Stimulated activated CD4-positive, alpha-beta T cell treated with anti-CD3 and anti-CD28 coated beads, Interleukin-1b, Interleukin-23, amount 100 ng/mL, for 24 hours (primary cell): ENCODE measurements around the gene GALNTL6.

Experiments
- DNase-seq, 4 experiments: peaks; one replicate each; pipeline ENCODE4 v3.0.0-alpha.2; 2020; ENCODE audit warnings: low read depth in 4 of 4, low spot score in 1 of 4

Gene GALNTL6

DNA sequence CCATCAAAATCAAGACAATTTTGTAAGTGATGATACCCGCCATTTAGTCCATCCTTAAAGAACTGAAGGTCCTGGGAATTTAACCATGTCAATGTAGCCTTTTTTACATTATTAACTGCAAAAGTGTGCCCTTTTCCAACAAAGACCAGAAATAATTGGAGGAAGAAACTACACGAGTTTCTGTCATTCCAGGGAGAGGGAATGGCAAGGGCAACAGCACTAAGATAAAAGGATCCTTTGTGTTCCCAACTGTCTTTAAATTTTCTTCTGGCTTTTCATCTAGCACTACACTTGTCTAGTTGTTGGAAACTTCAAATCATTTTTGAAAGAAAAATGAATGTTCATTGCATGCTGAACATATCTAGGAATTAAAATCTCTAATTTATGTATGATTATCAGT is 286.2 kb downstream of the GALNTL6 start:
- DNase-seq, result no peak

DNA sequence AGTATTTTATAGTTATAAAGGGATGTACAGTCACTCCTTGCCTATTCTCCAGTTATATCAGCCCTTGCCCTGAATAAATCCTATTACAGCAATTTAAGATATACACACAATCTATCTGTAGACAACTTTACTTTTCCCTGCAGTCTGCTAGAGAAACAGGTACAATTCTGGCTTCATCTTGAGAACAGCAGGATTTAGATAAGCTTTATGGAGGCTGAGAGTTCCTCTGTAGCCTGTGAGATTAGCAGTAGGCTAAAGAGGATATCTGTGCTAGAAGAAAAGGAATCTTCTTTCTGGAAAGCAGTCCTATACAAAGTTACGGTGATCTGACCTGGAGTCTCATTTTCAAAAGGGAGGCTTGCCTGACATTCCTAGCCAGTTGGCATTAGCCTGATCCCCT is 290.3 kb downstream of the GALNTL6 start:
- DNase-seq, result no peak

DNA sequence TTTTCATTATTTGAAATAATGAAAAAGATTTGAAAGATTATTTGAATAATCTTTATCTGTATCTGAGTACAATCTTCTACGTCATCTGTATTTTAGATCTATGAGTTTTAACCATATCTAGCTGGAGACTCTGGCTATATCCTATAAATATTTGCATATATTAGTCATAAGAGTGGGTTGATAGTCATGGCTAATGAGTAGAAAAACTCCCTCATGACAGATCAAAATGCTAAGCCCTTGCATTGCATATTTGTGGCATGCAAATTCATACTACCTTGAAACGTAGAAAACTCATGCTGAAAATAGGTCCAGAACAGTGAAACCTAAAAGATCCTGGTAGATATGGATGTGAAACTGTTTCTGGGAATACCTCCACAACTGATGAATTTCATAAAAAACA is 291.3 kb downstream of the GALNTL6 start:
- DNase-seq, result no peak

DNA sequence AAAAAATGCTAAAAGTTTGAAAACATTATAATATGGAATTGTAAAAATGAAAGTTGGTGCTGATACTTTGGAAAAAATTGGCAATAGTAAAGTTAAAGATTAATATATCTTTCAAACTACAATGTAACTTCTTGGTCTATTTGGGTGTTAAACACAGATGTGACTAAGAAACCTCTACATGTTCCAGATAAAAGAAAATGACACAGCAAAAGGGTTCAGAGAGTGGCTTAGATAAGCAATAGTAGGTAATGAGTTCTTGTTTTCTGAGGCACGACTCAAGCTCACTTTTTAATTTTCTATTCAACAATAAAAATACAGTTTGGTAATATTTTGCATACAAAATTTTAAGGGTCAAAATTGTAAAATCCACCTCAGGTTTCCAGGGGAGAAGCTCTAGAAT is 292.7 kb downstream of the GALNTL6 start:
- DNase-seq, result no peak

DNA sequence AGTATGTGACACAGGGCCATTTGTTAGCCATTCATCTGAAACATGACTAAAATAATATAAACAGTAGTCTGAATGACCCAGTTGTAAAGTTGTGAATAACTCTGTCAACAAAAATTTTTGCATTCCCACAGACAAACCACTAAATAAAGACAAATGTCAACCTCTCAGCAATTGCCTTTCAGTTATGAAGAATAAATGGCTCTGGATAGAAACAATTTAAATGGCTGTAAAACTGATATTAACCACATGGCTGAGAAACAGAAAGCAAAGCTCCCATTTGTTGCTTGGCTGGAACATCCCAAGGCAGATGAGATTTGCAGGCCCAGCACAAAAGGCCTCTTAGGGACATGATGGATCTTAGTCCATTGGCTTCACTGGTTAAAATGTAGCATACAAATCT is 296.3 kb downstream of the GALNTL6 start:
- no peak for DNase-seq

DNA sequence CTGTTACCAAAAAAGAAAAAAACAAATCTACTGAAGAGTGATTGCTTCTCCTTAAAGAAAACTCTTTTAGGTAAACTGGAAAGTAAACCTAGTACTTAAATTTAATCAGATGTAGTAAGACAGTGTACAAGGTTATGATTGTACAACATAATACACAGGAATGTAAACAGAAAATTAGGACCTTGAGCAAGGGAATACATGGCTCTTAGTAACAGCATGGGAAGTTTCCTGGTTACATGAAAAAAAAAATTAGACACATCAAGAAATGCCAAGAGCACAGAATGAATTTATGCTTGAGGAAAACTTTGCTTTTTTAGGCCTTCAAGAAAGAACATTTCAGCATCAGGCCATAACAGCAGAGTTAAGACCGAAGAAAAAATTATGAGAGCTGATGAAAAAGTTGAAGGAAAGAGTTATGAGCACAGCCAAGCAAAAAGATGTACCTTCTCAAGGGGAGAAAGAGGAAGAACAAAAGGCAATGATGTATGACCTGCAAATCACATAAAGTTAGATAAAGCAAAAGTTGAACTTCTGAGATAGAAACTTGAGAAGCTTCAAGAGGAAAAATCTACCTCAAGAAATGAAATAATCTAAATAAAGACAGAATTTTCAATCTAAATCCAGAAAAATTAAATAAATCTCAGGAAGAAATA is 311.6 kb downstream of the GALNTL6 start:
- no peak for DNase-seq

DNA sequence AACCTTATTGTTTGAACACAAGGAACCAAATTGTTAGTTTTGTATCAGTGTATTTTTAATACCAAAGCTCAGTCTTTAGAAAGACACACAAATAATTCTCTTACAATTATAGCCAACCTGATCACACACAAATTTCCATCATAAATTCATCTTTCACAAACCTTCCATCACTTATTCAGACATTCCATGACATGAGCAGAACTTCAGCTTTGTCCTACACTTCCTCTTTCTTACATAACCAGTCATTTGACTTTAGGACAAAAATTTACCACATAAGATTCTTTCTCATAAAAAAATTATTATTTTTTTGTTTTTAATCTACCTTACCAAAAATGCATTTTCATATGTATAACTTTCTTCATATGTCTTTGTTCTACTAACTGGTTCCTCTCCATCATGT is 312.2 kb downstream of the GALNTL6 start:
- DNase-seq, result no peak

DNA sequence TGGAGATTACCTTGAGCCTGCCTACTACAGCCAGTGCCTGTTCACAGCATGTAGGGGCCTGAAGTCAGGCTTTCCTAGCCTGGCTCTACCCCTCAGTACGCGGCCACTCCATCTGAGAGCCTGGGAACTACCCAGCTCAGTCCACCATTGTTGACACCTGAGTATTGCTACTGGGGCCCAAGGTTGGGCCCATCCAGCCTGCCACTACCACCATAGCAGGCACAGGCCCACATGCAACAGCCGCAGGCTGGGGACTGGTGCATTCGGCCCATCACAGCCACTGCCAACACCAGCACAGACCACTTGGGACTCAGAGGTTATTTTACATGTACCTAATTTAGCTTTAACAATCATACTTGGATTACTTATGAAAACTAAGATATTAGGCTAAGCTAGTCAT is 314.0 kb downstream of the GALNTL6 start:
- no peak for DNase-seq

DNA sequence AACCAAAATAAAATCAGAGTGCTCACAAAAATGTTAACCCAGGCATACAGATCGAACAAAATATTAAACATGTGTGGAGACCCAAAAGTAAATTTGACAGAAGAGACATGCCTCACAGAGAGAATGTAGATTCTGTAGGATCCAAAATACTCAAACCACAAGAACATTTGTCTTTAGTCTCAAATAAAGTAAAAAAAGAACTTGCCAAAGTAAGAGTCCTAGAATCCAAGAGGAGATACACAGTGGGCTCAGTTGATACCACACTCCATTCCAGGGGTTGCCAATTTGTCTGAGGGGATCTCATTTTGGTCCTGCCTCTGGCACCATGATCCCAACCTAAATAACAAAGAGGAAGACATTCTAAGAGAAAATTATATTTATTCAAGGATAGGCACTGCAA is 316.4 kb downstream of the GALNTL6 start:
- no peak for DNase-seq

DNA sequence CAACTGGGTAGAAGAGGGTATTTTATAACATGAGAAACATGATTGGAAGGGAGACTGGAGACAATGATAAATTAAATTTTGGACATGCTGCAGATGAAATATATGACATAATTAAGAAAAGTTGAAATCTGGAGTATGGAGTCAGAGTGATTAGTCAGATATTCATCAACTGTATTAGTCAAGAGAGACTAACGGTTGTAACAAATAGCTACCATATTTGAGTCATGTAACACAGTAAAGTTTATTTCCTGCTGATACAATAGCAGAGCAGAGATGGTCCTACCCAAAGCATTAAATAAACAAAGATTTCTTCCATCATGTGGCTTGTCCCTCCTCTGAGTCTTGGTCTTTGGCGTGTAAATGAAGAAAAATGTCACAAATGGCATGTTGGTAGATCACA is 321.3 kb downstream of the GALNTL6 start:
- DNase-seq, result no peak

DNA sequence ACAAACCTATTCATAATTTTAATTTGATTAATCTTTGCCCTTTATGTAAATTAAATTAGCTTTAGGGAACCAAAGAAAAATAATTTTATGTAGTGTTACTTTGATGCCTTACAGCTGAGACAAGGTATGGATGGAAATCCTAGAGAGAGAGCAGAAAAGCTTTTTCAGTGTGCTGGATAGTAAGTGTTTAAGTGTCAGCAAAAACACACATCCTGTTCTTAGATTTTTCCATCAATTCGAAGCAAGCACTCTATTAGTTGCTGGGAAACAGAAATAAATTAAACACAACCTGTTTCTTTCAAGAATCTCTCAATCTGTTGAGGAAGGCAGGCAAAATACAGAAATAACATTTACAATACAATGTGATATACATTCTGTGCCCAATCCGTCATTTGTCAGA is 327.8 kb downstream of the GALNTL6 start:
- DNase-seq, result no peak

DNA sequence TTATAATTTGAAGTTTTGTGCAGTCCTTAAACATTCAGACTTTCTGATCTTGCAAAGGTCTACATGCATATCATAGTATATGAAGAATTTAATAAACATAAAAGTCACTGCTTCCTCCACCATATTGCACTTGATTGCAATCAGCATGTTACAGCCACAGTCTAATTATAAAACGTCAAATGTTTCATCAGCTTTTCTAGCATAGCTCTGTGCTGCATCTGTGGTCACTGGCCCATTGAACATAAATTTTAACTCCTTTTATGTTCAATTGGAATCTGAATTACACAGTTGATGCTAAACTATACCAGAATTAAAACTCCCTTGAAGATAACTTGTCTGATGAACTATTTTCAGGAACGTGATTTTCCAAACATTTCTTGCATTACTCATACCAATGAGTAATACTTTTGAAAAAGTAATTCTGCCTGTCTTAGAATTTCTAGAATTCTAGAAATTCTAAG is 329.1 kb downstream of the GALNTL6 start:
- no peak for DNase-seq

DNA sequence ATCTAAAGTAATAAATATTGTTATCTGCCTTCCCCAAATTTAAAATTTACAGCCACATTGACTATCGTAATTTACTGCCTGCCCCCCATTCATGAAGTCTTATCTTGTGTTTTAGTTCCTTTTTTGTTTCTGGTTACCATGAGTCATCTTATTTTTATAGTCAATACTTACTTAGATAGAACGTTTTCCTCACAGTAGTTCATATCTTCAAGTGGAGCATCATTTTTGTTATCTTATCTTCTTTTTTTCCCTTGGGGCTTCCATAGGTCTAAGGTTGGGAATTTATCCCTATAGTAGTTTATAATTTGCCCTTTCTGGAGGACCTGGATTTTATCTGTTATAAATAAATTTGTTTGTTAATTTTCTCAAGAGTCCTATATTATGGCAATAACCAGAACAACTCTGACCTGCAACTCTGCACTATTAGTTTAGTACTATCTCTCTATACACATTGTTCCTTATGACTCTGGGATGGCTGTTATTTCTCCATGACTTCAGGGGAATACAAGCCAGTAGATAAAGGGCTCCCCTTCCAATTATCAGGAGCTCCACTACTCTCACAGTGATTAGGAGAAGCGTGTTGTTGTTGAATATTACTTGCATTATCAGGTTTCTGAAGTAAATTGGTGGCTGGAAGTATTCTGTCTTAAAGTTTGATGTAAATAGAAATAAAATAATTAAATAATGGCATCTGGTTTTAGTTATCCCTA is 330.6 kb downstream of the GALNTL6 start:
- no peak for DNase-seq

DNA sequence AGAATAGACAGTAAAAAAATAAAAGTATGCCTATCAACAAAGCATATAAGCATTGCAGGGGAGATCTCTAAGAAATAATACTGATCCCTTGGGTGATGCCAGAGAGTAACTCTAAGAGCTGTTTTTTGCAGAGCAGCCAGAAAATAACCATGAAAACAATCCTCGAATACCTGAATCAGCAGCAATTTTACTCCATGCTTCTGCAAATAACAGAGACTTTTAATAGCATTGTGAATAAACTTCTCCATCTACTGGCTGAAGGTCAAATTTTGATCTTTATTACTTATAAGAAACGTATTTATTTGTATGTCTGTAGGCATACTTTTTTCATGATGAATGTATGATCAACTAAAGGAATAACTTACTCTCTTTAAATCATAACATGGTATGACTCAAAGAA is 334.5 kb downstream of the GALNTL6 start:
- DNase-seq, result no peak

DNA sequence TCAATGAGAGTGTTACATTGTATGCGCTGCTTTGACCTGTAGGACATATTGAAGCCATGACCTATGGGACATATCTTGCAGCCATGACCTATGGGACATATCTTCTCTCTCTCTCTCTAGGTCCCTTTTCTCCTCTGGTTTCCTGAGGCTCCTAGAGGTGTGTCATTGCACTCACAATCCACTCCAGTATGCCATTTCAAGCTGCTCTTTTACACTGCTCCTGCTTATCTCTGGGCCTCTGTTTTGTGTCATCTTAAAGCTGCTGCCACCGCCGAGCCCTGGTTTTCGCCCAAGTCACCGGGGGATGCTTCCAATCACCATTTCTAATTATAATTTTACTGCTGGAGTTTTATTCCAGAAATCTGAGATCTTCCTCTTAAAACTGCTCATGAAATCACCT is 336.1 kb downstream of the GALNTL6 start:
- no peak for DNase-seq

DNA sequence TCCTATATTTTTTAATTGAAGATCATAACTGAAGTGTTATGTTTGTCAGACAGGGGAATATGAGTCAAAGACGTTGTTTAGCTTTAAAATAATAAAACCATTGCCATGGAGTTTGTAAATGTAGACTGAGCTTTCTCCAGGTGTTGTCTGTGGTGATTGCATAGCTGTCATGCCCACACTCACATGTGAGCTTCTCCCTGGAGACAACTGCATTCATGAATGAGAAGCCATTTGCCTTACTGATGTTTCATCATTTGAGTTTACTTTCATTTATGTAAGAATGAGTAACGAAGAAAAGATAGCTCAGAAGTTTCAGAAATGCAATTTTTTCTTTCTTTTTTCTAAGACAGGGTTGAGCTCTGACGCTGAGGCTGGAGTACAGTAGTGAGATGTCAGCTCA is 339.1 kb downstream of the GALNTL6 start:
- DNase-seq, result no peak

DNA sequence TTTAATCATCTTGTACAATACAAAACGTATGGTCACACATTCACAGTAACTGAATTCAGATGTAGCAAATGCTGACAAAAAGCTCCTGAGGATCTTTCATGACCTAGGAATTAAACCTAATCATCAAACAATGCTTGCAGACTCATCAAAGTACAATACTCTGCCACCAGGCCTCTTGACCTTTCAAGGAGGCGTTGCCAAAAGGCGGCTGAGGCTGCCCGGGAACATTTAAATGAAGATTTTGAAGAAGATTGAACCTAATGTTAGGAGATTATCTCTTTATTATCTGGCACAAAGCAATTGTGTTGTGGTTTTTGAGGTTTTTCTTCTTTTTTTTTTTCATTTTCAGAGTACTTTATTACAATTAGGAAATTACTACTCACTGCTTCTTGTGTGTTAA is 340.5 kb downstream of the GALNTL6 start:
- no peak for DNase-seq

DNA sequence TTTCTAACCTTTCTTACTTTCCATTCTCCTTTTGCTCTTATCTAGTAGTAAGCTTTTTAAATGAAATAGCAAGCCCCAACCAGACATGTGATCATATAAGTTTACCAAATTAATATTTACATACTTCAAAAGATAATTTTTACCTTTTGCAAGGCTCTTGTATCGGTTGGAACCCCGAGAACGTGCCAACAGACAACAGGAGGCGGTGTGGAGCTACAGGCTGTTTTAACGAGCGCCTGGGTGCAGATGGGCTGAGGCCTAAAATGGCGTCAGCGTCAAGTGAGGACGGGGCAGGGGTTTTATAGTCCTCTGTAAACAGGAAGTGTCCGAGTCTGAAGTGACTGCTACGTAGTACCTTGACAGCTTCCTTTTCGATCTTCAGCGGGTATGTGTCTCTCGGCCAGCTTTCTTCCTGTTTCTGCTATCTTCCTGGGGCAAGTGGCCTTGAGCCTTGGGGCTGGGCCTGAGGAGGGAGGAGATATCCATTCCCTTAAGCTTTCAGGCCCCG is 342.7 kb downstream of the GALNTL6 start:
- DNase-seq, result no peak

DNA sequence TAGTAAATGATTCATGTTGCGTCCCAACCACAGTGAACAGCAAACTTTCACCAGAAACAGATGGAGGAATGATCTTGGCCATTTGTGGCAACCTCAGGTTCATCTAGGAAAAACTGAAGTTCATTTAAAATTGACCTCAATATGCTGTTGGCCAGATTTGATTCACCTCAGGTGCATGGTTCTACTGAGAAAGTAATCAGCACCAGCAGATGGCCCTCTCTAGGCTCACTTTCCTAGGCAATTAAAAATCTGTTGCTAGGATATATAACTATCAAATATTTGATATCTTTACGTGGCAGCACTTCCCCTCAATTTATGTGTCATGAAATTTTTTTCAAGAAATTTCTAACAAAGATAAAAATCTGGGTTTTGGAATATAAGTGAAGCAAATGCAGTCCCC is 344.7 kb downstream of the GALNTL6 start:
- DNase-seq, result no peak

DNA sequence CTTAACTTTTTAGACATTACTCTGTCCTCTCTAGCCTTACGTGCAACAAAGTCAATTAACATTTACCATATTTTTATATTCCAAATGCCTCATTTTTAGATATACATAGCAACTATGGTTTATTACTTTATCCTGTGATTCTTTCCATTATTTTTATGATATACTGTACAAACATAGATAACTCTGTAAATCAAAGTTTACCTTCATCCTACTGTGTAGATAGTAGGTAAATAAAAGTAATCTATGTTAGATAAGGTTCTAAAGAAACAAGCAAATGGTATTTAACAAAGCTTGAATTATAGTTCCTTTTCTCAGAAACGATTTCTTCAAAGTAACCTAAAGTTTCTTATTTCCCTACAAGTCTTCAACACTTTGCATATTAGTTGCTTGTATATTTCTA is 350.0 kb downstream of the GALNTL6 start:
- no peak for DNase-seq

DNA sequence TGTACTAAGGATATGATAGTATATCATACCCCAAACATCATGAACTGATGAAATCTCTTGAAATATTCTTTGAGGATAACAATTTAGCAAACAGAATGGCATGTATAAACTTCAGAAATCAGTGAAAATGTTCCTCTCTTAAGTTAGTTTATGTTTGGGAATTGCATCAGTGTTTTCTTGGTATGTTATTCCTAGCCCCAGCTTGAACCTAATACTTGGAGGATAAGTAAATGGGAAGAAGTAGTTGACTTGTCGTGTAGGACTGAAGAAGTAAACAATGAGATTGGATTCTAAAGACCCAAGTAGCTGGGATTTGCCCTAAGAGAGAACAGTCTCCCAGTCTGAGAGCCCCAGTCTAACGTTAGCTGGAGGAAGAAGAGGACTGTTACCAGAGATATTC is 355.7 kb downstream of the GALNTL6 start:
- DNase-seq, result no peak

DNA sequence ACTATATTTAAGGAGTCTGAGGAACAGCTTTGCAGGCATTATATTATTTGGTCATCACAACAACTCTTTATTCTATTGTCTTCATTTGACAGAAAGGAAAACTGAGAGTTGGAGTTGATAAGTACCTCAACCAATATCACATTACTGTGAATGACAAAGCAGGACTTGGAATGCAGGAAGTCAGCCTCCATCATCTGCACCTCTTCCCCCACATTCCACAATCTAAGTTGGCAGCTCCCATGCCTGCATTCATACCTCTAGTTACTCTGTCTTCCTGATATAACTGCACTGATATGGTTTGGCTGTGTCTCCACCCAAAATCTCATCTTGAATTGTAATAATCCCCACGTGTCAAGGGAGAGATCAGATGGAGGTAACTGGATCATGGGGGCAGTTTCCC is 356.7 kb downstream of the GALNTL6 start:
- DNase-seq, result no peak

DNA sequence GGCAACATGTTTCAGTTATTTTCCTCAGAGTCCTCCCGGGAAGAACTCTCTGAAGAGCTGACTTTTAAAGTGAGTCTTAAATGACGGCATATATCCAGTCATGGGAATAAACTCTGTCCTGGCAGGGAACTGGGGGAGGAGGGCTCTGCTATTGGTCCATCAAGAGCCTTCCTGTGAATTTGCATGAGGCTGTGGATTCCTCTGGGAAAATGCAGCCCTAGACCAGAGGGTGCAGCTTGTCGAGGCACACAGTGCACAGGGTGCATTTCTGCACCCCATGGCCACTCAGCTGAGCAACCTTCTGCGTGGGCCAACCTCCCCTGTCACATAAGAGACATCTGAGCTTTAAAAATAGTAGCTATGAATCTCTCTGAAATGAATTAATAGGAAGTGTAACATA is 360.0 kb downstream of the GALNTL6 start:
- no peak for DNase-seq
